ENCODE results near the gene EVX2.

EVX2 gene

GRCh38 chr2:176093898-176094249 lies 10.1 kb upstream of the EVX2 start:
- no peak overlapping the region for H3K27ac ChIP-seq (ENCODE audit: low read depth, low read length, poor library complexity, severe bottlenecking)
- no peaks in the 10 kb centered on the region for H3K9me3 ChIP-seq (ENCODE audit: low read length)
- no peak overlapping the region for H3K9ac ChIP-seq (ENCODE audit: low read length)
- H3K9me2 ChIP-seq (ENCODE audit: low read depth, low read length) = no peaks in the 10 kb centered on the region
- no peaks in the 10 kb centered on the region for H3K36me3 ChIP-seq (ENCODE audit: insufficient read depth, low read length)
- no peak overlapping the region for H3K4me2 ChIP-seq (ENCODE audit: low read length)
- no peak for TF ChIP-seq CTCF (IDR thresholded peaks at IDR 0.05; ENCODE audit: low read length)
- no peak for TF ChIP-seq EZH2 (IDR thresholded peaks at IDR 0.05; ENCODE audit: borderline replicate concordance, low read length)
- H2AFZ ChIP-seq (ENCODE audit: low read length) = no peak overlapping the region
- no peaks in the 10 kb centered on the region for H3F3A ChIP-seq (ENCODE audit: insufficient read depth, low read length)
- H3K79me2 ChIP-seq (ENCODE audit: insufficient read depth, low read length) = no peaks in the 10 kb centered on the region
- no peaks in the 10 kb centered on the region for H3K27me3 ChIP-seq (ENCODE audit: insufficient read depth, low read length)
- no peaks in the 10 kb centered on the region for H4K20me1 ChIP-seq (ENCODE audit: insufficient read depth, low read length)
- H3K4me3 ChIP-seq (ENCODE audit: low read depth, low read length, poor library complexity, severe bottlenecking) = no peak overlapping the region
- H3K4me1 ChIP-seq (ENCODE audit: insufficient read depth, low read length, severe bottlenecking) = peaks cover 12% of the 10 kb centered on the region

- Histone ChIP-seq H4K20me1 (ENCODE audit: insufficient read depth, low read length) (no peaks in the 10 kb centered on the region), H3K36me3 (ENCODE audit: insufficient read depth, low read length) (no peaks in the 10 kb centered on the region), H3K4me1 (ENCODE audit: insufficient read depth, low read length, severe bottlenecking) (peaks cover 12% of the 10 kb centered on the region), H3K9me3 (ENCODE audit: low read length) (no peaks in the 10 kb centered on the region), H3F3A (ENCODE audit: insufficient read depth, low read length) (no peaks in the 10 kb centered on the region), H3K79me2 (ENCODE audit: insufficient read depth, low read length) (no peaks in the 10 kb centered on the region), H3K27ac (ENCODE audit: low read depth, low read length, poor library complexity, severe bottlenecking) (no peak overlapping the region), H3K27me3 (ENCODE audit: insufficient read depth, low read length) (peaks cover 4% of the 10 kb centered on the region; the same call in 1 of the 2 replicates), H3K9me2 (ENCODE audit: low read depth, low read length) (no peaks in the 10 kb centered on the region), H3K9ac (ENCODE audit: low read length) (no peak overlapping the region), H3K4me2 (ENCODE audit: low read length) (no peak overlapping the region), H2AFZ (ENCODE audit: low read length) (no peak overlapping the region), H3K4me3 (ENCODE audit: low read depth, low read length, poor library complexity, severe bottlenecking) (no peak overlapping the region)
- TF ChIP-seq CTCF (IDR thresholded peaks at IDR 0.05; ENCODE audit: low read length) (no peak), EZH2 (IDR thresholded peaks at IDR 0.05; ENCODE audit: borderline replicate concordance, low read length) (no peak)
These were observed 9.6 kb upstream of the EVX2 start for GRCh38 chr2:176093145-176093897.

GRCh38 chr2:176092270-176093144 lies 8.7 kb upstream of the EVX2 start, which contains the start of gene HOXD13:
TSS of gene HOXD13 (plus strand) at chr2:176092721. CDS start at chr2:176092891, 170 bp downstream.
- Histone ChIP-seq H3K36me3 (ENCODE audit: insufficient read depth, low read length) (no peaks in the 10 kb centered on the region), H3K4me2 (ENCODE audit: low read length) (no peak within 1 kb of the TSS), H2AFZ (ENCODE audit: low read length) (no peak within 1 kb of the TSS), H3K79me2 (ENCODE audit: insufficient read depth, low read length) (no peaks in the 10 kb centered on the region), H3K9ac (ENCODE audit: low read length) (no peak within 1 kb of the TSS), H3K9me2 (ENCODE audit: low read depth, low read length) (no peaks in the 10 kb centered on the region), H3K27me3 (ENCODE audit: insufficient read depth, low read length) (peaks cover 6% of the 10 kb centered on the region; the same call in 1 of the 2 replicates), H3K4me3 (ENCODE audit: low read depth, low read length, poor library complexity, severe bottlenecking) (no peak within 1 kb of the TSS), H3K9me3 (ENCODE audit: low read length) (no peaks in the 10 kb centered on the region), H3K27ac (ENCODE audit: low read depth, low read length, poor library complexity, severe bottlenecking) (no peak within 1 kb of the TSS), H3K4me1 (ENCODE audit: insufficient read depth, low read length, severe bottlenecking) (peaks cover 11% of the 10 kb centered on the region), H4K20me1 (ENCODE audit: insufficient read depth, low read length) (no peaks in the 10 kb centered on the region), H3F3A (ENCODE audit: insufficient read depth, low read length) (no peaks in the 10 kb centered on the region)
- TF ChIP-seq CTCF (IDR thresholded peaks at IDR 0.05; ENCODE audit: low read length) (no peak), EZH2 (IDR thresholded peaks at IDR 0.05; ENCODE audit: borderline replicate concordance, low read length) (no peak)

Data from OCI-LY1 (cell line).